HG02943 (cell line): Measurements from ENCODE around the gene CTNNA3.
"Not testable (repeated sequence)": the region's sequence is repeated elsewhere in the genome, so short reads cannot be mapped to it uniquely, and the experiment has no call there.

ENCODE experiments used
- ATAC-seq: cut with Tn5 transposase; IDR thresholded peaks from one replicate; pipeline ENCODE4 v1.9.1; 2021; ENCODE audit warnings: mild to moderate bottlenecking, low read depth, moderate library complexity; ENCODE audit not compliant: unreplicated experiment

CTNNA3 gene

GRCh38 chr10:67262675-67263074, 433.3 kb downstream of the CTNNA3 start:
- ATAC-seq, result no peak

- ATAC-seq, result no peak
Measured at GRCh38 chr10:67261300-67261797, 434.6 kb downstream of the CTNNA3 start.

GRCh38 chr10:67259319-67259929, 436.6 kb downstream of the CTNNA3 start:
- no peak for ATAC-seq

DNA sequence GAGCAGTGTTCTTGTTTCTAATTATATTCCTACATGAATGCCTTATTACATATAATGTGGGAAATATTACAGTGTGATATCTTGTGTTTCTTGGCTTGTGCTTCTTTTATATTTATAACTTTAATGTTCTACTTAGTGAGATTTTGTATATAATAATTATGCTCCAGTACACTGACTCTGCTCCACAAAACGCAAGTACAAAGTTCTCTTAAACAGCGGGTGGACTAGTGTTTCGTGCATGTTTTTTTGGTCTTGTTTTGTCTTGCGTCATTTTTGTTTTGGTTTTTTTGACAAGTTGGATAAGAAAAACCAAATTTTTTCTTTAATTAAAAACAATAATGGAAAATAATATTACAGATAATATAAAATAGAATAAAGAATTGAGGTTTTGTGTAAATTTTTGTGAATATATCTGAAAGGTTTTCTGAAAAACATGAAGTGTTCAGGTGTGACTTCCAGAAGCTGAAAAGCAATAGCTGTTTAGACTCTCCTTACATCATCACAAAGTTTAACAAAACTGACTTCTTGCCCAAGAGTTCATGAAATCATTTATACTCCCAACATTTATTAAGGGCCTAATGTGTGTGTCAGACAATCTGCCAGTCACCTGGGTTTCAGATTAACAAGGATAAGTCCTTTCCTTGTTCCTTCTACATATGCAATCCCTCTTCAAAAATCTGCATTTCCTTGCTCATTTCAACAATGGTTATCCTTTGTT, 438.4 kb downstream of the CTNNA3 start:
- ATAC-seq, result no peak

DNA sequence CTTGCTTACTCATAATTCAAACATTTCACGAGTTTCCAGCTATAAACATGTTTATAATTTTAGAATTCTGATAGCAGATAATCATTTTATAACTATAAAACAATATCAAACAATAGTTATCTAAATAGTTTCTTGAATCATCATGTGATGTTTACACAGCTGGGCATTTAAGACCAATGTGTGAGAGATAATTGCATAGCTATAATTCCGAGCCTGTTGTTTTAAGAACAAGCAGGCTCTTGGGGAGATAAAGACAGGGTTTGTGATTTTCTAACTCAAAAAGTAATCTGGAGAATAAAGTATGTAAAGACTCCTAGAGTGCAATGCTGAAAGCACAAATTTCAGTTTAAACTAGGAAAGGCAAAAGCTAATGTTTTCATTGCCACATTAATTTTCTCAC, 439.0 kb downstream of the CTNNA3 start:
- ATAC-seq, result no peak

DNA sequence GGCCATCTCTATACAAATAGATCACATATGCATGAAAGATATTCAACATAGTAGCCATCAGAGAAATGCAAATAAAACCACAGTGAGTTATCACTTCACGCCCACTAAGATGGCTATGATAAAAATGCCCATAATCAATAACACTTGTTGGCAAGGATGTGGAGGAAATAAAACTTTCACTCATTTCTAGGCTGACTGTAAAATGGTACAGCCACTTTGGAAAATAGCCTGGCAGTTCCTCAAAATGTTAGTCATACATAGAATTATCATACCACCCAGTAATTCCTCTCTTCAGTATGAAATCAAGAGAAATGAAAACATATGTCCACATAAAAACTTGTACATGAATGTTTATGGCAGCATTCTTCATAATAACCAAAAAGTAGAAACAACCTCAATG, 445.3 kb downstream of the CTNNA3 start:
- ATAC-seq, result no peak

- ATAC-seq, result no peak
Measured at GRCh38 chr10:67246066-67246555, 449.9 kb downstream of the CTNNA3 start.

DNA sequence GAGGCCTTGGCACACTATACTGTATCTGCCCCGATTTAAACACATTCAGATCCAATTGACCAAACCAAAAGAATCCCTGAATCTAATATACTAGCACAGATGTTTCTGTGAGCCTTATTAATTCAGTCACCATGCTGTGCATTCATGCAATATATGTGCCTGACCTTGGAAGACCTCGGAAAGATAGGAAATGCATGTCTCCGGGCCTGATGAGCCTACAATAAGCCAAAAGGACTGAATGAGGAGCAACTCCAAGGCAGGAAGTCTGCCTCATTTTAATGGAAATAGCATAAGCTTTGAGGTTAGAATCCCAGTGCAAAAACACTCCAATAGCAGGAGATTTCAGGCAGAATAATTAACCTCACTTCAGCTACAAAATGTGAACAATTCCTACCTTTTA, 453.5 kb downstream of the CTNNA3 start:
- ATAC-seq, result no peak

- no peak for ATAC-seq
Measured at GRCh38 chr10:67241451-67241850, 454.5 kb downstream of the CTNNA3 start.

- no peak for ATAC-seq
Measured at GRCh38 chr10:67239864-67240497, 456.0 kb downstream of the CTNNA3 start.

DNA sequence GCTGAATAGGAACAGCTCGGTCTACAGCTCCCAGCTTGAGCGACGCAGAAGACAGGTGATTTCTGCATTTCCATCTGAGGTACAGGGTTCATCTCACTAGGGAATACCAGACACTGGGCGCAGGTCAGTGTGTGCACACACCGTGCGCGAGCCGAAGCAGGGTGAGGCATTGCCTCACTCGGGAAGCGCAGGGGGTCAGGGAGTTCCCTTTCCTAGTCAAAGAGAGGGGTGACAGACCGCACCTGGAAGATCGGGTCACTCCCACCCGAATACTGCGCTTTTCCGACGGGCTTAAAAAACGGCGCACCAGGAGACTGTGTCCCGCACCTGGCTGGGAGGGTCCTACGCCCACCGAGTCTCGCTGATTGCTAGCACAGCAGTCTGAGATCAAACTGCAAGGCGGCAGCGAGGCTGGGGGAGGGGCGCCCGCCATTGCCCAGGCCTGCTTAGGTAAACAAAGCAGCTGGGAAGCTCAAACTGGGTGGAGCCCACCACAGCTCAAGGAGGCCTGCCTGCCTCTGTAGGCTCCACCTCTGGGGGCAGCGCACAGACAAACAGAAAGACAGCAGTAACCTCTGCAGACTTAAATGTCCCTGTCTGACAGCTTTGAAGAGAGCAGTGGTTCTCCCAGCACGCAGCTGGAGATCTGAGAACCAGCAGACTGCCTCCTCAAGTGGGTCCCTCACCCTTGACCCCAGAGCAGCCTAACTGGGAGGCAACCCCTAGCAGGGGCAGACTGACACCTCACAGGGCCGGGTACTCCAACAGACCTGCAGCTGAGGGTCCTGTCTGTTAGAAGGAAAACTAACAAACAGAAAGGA, 465.1 kb downstream of the CTNNA3 start:
- ATAC-seq, result not testable (repeated sequence)

DNA sequence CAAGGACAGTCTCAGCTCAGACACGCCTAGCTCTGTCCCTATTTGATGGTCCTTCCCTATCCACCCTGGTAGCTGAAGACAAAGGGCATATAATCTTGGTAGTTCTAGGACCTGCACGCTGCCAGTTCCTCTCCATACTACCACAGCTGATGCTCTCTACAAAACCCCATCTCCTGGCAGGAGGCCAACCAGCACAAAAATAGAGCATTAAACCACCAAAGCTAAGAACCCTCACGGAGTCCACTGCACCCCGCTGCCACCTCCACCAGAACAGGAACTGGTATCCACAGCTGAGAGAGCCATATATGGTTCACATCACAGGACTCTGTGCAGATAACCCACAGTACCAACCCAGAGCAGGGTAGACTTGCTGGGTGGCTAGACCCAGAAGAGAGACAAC, 470.8 kb downstream of the CTNNA3 start:
- no peak for ATAC-seq

GRCh38 chr10:67224553-67224952, 471.4 kb downstream of the CTNNA3 start:
- ATAC-seq, result no peak

GRCh38 chr10:67222934-67223333, 473.1 kb downstream of the CTNNA3 start:
- no peak for ATAC-seq

DNA sequence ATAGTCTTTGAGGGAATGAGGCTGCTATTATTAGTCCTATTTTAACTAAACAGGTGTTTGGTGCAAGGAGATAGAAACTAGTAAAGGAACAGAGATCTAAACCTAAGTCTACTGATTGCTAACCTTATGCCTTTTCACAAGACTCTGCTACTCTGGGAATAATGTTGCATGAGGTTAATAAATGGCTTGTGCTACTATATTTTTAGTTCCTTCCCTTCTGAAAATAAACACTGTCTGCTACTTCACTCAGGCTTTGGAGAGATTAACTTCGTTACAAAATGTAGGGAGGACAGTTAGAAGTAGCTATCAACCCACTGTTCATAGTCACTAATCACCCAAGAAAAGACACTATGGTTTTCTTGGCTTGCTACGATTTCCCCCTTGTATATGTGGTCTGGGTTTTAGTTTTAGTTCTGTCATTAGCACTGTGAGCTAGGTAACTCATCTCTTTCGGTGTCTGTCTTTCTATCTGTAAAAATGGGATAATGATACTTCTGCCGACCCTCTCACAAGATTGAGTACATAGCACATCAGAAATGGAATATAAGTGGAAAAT, 474.0 kb downstream of the CTNNA3 start:
- no peak for ATAC-seq

GRCh38 chr10:67211680-67212079, 484.3 kb downstream of the CTNNA3 start:
- no peak for ATAC-seq

GRCh38 chr10:67207923-67208322, 488.1 kb downstream of the CTNNA3 start:
- ATAC-seq, result not testable (repeated sequence)

GRCh38 chr10:67200913-67201564, 495.0 kb downstream of the CTNNA3 start:
- no peak for ATAC-seq

DNA sequence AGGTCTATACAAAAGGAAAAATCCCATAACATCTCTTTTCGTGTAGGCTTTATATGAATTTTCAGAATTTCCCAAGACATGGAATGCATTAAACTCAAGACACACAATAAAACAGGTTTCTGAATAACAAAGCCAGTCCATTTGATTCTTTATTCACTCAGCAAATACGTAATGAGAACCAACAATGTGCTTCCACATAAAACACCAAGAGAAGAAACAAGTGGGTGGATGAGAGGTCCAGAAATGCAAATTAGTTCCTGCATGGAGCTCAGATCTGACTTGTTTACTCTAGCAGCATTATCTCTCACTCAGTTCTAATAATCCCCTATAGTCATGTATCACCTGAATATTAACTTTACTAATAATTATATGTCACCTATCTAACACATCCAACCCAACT, 520.6 kb downstream of the CTNNA3 start:
- ATAC-seq, result no peak

GRCh38 chr10:67173787-67174186, 522.2 kb downstream of the CTNNA3 start:
- ATAC-seq, result no peak
